Stimulated activated naive CD8-positive, alpha-beta T cell treated with anti-CD3 and anti-CD28 coated beads, Interleukin-15, amount 100 ng/mL, for 72 hours (primary cell): ENCODE results near the gene MEF2D.

Experiments
- ATAC-seq: fragments of 150-1000 bp; cut with Tn5 transposase; 2 replicates; pipeline ENCODE4 v1.10.0; 2021; ENCODE audit warnings: mild to moderate bottlenecking, moderate library complexity
- DNase-seq, 2 donors: peaks; one replicate each; pipeline ENCODE4 v3.0.0; 2021 to 2022
- H3K27ac Mint-ChIP-seq, 2 donors: one replicate each; pipeline ENCODE4 v1.8.0; 2022; ENCODE audit warnings: mild to moderate bottlenecking in 2 of 2, mixed read lengths in 2 of 2, moderate library complexity in 2 of 2
- H3K27me3 Mint-ChIP-seq: one replicate; pipeline ENCODE4 v1.8.0; 2022; ENCODE audit warnings: mixed read lengths
- H3K4me1 Mint-ChIP-seq: one replicate; pipeline ENCODE4 v1.8.0; 2022; ENCODE audit warnings: mild to moderate bottlenecking, mixed read lengths
- H3K4me3 Mint-ChIP-seq, 2 donors: one replicate each; pipeline ENCODE4 v1.8.0; 2022; ENCODE audit warnings: mild to moderate bottlenecking in 2 of 2, mixed read lengths in 2 of 2, moderate library complexity in 1 of 2
- H3K9me3 Mint-ChIP-seq, 2 donors: one replicate each; pipeline ENCODE4 v1.8.0; 2022; ENCODE audit warnings: mixed read lengths in 2 of 2

Gene MEF2D

DNA sequence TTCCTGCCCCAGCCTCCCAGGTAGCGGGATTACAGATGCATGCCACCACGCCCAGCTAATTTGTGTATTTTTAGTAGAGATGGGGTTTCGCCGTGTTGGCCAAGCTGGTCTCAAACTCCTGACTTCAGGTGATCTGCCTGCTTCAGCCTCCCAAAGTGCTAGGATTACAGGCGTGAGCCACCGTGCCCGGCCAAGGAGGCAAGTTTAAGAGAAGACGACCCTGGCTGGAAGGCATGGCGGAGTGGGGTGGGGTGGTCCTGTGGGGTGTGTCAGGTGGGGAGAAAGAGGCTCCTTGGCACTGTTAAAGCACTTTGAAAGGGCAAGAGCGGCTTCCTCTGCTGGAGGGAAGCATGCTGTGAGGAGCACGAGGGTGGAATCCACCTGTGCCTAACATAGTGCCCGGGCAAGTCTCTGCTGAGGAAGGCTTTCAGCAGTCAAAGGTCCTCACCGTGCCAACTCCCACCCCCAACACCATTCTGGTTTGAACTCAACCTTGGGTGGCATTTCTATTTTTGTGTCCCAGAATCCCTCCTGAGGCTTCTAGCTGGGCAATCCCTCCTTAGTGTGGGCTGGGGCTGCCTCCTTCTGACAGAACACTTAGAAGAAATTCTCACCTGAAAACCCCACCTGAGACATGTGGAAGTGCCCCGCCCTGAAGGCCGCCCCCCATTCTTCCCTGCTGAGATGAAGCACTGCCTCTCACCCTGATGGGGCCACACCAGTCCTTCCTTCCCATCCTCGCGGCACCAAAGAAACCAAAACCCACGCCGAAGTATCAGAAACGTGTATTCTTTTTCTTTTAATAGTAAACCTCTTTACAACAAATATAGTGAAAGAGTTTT is 37.4 kb downstream of the MEF2D start:
- DNase-seq = no peak
- H3K27ac Mint-ChIP-seq = peak overlapping the region in 1 of 2 donors; percentile 3
- H3K4me3 Mint-ChIP-seq = no peak overlapping the region
- H3K27me3 Mint-ChIP-seq = no peaks in the 10 kb centered on the region
- H3K9me3 Mint-ChIP-seq = no peaks in the 10 kb centered on the region
- ATAC-seq = no peak
- H3K4me1 Mint-ChIP-seq = peaks cover 40% of the 10 kb centered on the region

DNA sequence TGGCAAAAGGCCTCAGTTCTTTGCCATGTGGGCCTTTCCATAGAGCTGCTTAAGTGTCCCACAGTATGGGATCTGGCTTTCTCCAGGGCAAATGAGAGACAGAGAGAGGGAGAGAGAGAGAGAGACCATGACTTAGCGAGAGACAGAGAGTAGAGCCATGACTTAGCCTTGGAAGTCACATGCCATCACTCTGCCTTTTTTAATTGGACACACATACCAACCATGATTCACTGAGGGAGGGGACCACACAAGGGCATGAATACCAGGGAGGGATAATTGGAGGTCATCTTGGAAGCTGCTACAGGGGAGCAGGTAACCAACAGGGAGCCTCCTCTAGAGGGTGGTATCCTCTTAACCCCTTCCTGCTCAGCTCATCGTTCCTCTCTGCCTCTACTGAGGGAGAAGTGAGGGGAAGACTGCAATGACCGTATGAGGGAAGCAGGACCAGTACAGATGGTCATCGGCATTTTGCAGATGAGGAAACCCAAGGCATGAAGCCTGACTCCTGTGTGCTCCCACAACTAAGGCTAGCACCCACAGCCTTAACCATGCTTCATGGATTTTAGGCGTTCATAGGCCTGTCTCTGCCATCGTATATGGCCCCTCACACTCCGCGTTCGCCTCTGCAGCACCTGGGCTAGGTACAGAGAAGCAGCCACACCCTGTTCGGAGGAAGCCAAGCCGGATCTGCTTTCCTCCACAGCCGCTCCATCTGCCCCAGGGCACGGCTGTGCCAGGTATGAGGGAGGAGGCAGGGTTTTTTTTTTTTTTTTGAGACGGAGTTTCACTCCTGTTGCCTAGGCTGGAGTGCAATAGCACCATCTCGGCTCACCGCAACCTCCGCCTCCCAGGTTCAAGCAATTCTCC is 38.6 kb downstream of the MEF2D start:
- Mint-ChIP-seq H3K9me3 (no peaks in the 10 kb centered on the region), H3K27me3 (no peaks in the 10 kb centered on the region), H3K27ac (peak overlapping the region in 1 of 2 donors; percentile 45), H3K4me1 (peaks cover 31% of the 10 kb centered on the region), H3K4me3 (no peak overlapping the region)
- ATAC-seq (no peak), DNase-seq (no peak)

DNA sequence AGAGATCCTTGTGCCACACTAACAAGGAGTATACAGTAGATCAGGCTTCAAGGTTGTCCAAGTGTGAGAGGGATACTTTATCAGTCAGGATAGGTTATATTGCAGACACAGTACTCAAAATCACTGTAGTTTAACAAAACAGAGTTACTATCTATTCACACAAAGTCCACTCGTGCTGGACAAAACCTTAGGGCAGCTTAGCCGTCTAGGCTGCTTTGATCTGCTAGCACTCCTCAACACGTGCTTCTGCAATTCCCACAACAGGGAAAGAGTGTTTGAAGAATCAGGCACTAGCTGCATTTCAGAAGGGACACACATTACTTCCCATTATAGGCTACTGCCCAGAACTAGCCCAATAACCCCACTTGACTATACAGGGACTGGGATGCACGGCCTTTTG is 39.5 kb downstream of the MEF2D start:
- no peak for ATAC-seq
- Mint-ChIP-seq H3K9me3 (no peaks in the 10 kb centered on the region), H3K4me3 (no peak overlapping the region)

DNA sequence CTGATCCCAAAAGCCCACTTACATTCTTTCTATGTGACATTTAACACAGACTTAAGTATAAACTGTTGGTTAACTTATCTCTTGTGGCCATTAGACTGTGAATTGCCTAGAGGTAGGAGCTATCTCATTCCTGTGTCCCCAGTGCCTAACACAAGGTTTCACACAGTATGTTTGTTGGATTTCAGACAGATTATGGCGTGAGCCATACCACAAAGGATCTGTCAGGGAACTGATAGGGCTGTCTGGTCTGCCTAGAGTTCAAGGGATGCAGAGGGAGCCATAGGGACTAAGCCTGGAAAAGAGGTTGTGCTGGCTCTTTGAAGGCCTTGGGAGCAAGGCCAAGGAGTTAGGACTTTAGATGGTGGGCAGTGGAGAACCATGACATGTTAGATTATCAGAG is 40.0 kb downstream of the MEF2D start:
- H3K27ac Mint-ChIP-seq = no peak overlapping the region
- no peaks in the 10 kb centered on the region for H3K9me3 Mint-ChIP-seq

More for the DNA sequence above, 39.5 kb downstream of the MEF2D start:
- peaks cover 30% of the 10 kb centered on the region for H3K4me1 Mint-ChIP-seq
- no peaks in the 10 kb centered on the region for H3K27me3 Mint-ChIP-seq
- no peak overlapping the region for H3K27ac Mint-ChIP-seq
- DNase-seq = no peak

DNA sequence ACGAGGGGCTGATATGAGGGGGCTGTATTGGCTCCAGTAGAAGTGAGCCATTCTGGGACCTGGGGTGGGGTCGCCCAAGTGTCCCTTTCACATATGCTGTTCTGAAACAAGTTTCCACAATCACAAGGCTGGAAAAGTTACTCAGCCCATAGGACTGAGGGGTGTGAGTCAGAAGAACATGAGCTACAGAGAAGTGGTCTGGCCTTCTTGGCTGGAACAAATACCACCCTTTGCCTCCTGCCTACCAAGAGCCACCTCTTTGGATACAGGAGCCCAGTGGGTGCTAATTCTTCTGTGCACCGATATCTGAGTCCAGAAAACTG is 42.4 kb downstream of the MEF2D start:
- Mint-ChIP-seq H3K4me1 (peaks cover 10% of the 10 kb centered on the region), H3K9me3 (no peaks in the 10 kb centered on the region), H3K27ac (no peak overlapping the region), H3K4me3 (no peak overlapping the region), H3K27me3 (no peaks in the 10 kb centered on the region)
- DNase-seq = no peak
- ATAC-seq = no peak

More for the DNA sequence above, 40.0 kb downstream of the MEF2D start:
- H3K27me3 Mint-ChIP-seq = no peaks in the 10 kb centered on the region
- no peak overlapping the region for H3K4me3 Mint-ChIP-seq
- ATAC-seq = no peak
- H3K4me1 Mint-ChIP-seq = peaks cover 26% of the 10 kb centered on the region
- no peak for DNase-seq

DNA sequence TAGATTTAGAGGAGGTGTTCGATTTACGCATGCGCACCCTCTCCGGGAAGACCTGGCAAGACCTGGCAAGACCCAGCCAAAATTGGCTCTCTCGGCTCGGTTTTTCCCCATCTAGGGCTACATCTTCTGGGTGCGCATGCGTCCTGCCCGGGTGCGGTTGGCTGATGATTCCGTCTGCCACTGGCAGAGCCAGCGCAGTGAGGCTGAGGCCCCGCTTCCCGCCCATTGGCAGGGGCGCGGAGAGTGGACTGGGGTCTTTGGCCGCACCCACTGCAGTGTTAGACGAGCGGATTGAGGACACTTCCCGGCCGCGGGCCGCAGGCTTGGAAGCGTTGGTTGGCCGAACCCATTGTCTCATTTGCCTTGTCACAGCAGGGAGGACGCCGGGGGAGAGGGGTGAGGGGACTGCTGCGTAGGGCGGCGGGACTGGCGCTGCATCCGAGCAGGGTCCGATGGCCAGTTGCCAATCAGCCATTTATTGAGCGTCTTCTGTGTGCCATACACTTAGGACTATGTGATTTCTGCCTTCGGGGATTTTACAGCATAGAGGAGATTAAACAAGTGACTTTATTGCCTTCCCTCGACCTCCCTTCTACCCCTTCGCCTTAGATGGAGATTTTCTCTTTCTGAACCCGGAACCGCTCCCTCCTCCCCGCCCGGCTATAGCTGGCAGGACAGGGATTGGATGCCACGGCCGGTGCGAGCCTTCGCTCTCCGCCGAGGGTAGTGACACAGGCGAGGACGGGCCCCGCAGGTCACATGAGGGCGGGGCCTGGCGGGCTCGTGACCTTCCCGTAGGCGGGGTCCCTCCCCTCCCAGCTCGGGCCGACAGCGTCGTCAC is 43.7 kb downstream of the MEF2D start:
- Mint-ChIP-seq H3K9me3 (no peaks in the 10 kb centered on the region), H3K27ac (peak overlapping the region; percentile 99), H3K4me1 (peaks cover 10% of the 10 kb centered on the region), H3K4me3 (peak overlapping the region; percentile 95 to 97), H3K27me3 (no peaks in the 10 kb centered on the region)
- ATAC-seq (peak; percentile 91), DNase-seq (peak; percentile 96 to 98)

DNA sequence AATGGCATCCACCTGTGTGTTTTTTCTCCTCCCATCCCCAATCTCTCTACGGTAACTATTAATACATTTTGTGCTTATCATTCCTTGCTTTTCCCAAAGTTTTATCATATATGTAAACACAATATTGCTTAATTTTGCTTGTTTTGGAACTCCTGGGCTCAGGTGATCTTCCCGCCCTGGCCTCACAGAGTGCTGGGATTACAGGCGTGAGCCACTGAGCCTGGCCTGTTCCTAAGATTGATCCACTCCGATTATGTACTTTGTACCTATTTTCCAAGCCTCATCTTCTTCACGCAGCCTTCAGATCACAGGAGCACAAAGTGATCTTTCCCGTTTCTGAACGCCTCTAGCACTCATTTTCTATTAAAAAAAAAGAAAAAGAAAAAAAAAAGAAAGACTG is 45.2 kb downstream of the MEF2D start:
- no peak for ATAC-seq
- H3K4me1 Mint-ChIP-seq = peaks cover 10% of the 10 kb centered on the region

DNA sequence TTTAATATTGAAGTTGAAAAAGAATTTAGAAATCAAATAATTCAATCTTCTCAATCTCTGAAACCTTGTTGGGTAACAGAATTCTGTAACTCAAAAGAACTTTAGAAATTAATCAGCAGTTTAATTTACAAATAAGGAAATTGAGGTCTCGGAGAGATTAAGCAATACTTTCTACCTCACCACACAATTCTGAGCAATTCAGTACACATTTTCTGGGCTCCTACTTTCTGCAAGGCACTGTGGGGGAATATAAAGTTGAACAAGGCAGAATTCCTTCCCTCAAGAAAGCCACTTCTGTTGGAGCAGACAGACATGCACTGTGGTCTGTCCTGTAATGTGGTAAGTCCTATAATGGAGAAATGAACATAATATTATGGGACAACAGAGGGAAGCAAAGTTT is 47.7 kb downstream of the MEF2D start:
- ATAC-seq = no peak
- peaks cover 17% of the 10 kb centered on the region for H3K27me3 Mint-ChIP-seq
- H3K27ac Mint-ChIP-seq = no peak overlapping the region
- no peak overlapping the region for H3K4me3 Mint-ChIP-seq
- DNase-seq = no peak
- H3K9me3 Mint-ChIP-seq = no peaks in the 10 kb centered on the region
- peaks cover 16% of the 10 kb centered on the region for H3K4me1 Mint-ChIP-seq

More for the DNA sequence above, 45.2 kb downstream of the MEF2D start:
- DNase-seq = no peak
- no peaks in the 10 kb centered on the region for H3K9me3 Mint-ChIP-seq
- H3K27ac Mint-ChIP-seq = no peak overlapping the region
- no peak overlapping the region for H3K4me3 Mint-ChIP-seq
- H3K27me3 Mint-ChIP-seq = no peaks in the 10 kb centered on the region

DNA sequence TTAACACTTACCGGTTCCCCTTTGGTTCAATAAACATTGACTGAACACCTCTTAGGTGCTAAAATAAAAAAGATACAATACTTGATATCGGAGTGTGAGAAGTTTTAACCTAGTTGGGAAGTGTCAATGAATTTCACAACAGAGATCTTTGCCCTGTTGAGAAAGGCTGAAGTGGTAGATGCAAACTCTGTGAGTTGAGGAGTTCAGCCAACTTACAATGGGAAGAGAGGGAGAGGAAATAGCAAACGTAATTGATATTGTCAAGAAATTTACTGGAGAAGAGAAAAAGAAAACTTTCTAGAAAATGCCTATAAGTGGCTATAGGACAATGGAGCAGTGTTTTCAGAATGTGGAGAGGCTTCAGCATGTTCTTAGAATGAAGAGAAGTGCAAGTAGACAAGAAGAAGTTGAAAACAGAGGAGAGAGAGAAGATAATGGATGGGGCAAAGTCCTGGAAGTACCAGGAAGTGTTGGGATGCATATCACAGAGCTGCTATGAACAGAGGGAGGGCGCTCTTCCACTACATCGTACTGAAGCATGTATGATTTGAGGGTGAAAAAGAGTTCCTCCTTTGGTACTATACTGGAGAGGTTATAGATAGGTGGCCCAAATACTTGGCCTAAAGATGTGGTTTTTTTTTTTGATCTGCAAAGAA is 48.9 kb downstream of the MEF2D start:
- H3K27me3 Mint-ChIP-seq = peaks cover 17% of the 10 kb centered on the region
- H3K27ac Mint-ChIP-seq = no peak overlapping the region
- ATAC-seq (no peak), DNase-seq (no peak)
- H3K9me3 Mint-ChIP-seq = no peaks in the 10 kb centered on the region
- H3K4me3 Mint-ChIP-seq = no peak overlapping the region
- peaks cover 14% of the 10 kb centered on the region for H3K4me1 Mint-ChIP-seq

DNA sequence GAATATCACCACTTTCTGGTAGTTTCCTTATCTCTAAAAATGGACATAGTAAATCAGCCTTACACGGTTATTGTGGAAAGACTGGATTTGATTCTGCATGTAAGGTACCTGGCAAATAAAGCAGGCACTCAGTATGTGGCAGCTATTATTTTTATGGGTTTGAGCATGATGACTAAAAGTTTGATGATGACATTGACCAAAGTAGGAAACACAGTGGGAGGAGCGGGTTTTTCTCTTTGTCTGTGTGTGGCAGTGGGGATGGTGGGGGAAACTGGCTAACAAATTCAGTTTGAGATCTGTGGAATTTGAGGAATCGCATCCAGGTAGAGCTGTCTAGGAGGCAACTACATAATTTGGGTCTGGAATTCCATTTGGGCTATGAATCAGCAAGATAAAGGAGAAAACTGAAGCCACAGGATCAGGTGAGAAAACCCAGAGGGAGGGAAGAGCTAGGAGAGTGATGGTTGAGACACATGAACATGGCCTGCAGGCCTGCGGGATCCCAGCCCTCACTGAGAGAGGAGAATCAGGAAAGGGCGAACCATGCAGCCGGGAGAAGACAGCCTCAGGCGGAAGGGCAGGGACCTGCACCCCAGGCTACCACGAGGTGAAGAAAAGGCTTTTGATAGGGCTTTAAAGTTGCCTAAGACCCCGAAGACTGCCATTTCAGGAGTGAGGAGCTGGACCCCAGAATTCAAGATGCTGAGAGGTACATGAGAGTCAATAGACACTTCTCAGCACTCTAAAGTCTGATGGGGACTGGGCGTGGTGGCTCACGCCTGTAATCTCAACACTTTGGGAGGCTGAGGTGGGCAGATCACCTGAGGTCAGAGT is 52.2 kb downstream of the MEF2D start:
- H3K4me1 Mint-ChIP-seq = peaks cover 25% of the 10 kb centered on the region
- ATAC-seq = peak; percentile 57
- no peak for DNase-seq
- no peak overlapping the region for H3K27ac Mint-ChIP-seq
- H3K4me3 Mint-ChIP-seq = no peak overlapping the region
- no peaks in the 10 kb centered on the region for H3K9me3 Mint-ChIP-seq
- peaks cover 35% of the 10 kb centered on the region for H3K27me3 Mint-ChIP-seq

DNA sequence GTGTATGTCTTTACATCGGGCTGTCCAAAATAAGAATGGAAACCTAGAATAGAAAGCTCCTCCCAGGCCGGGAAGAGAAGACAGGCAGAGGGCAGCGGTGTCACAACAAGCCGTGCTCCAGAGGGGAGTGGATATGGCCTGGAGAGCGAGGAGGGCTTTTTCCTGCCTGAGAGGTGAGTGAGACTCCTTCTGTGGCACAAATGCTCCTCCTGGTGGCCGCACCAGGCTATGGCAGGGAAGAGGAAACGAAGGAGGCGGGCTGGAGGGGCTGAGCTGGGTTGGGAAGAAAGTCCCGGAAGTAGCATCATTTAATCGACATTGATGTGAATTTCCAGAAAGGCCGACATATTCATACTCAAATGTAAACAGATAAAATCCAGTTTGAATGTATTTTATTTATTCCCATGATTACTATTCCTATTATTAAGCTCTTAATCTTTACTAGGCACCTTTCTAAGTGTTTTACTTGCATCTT is 54.7 kb downstream of the MEF2D start:
- Mint-ChIP-seq H3K4me3 (peak overlapping the region; percentile 55 to 59), H3K27ac (peak overlapping the region in 1 of 2 donors; percentile 61), H3K9me3 (no peaks in the 10 kb centered on the region), H3K4me1 (peaks cover 25% of the 10 kb centered on the region), H3K27me3 (peaks cover 56% of the 10 kb centered on the region)
- DNase-seq (peak; percentile 76 to 84), ATAC-seq (peak; percentile 82)

DNA sequence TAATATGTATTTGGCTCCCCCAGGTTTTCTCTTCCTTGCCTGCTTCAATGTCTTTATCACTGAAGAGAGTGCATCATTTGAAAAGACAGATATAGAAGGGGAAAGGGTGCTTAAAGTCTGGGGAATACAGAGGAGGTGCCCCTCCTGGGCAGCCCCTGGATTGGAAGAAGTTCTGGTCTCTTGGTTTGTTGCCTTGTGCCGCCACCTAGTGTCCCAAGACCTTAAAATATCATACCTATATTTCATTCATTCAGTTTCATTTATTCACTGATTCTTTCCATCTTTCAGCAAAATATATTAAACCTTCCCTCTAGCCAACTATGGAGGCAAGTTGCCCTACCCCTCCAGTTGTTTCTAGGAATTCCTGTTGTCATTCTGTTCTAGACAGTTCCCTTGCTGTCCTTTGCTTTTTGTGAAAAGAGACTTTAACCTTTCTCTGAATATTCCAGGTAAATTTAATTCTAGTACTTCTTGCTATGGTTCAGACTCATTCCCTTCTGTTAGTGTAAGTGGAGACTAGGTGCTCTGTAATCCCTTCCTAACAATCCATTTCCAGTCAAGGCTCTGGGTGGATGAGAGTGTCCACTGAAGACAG is 56.1 kb downstream of the MEF2D start:
- peaks cover 38% of the 10 kb centered on the region for H3K4me1 Mint-ChIP-seq
- H3K4me3 Mint-ChIP-seq = no peak overlapping the region
- ATAC-seq (peak; percentile 54), DNase-seq (peak in 1 of 2 donors; percentile 45)
- H3K27me3 Mint-ChIP-seq = peaks cover 67% of the 10 kb centered on the region
- H3K27ac Mint-ChIP-seq = no peak overlapping the region
- no peaks in the 10 kb centered on the region for H3K9me3 Mint-ChIP-seq

DNA sequence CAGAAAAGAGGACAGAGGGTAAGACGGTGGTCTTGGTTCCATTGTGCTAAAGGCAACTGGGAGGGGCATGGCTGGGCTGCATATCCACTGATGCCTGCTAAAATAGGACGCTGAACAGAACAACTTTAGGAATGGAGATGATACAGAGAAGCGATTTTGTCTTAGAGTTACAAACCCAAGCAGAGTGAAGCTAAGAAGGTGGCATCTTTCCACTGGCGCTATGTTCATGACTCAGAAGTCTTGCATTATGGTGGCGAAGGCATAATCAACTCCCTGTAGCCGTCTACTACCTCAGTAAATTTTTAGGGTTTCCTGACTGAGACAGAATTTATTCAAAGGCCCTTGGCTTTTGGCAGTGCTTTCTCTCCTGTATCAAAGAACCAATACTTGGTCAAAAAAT is 57.3 kb downstream of the MEF2D start:
- ATAC-seq (no peak), DNase-seq (no peak)
- H3K27ac Mint-ChIP-seq = no peak overlapping the region
- no peak overlapping the region for H3K4me3 Mint-ChIP-seq
- H3K27me3 Mint-ChIP-seq = peaks cover 62% of the 10 kb centered on the region
- no peaks in the 10 kb centered on the region for H3K9me3 Mint-ChIP-seq
- H3K4me1 Mint-ChIP-seq = peaks cover 48% of the 10 kb centered on the region
